NCI-H146 treated with DMSO at 0.1 percent for 48 hours (cell line): ENCODE data around the gene RFTN2.
"Not testable (repeated sequence)": the region's sequence is repeated elsewhere in the genome, so short reads cannot be mapped to it uniquely, and the experiment has no call there.

ENCODE experiments used
- DNase-seq: peaks from one replicate; lab custom pipeline; 2025; ENCODE audit not compliant: unreplicated experiment; lab: John Stamatoyannopoulos, UW

The RFTN2 gene

GRCh38 chr2:197675711-197676188 is 363 bp upstream of the RFTN2 start:
- no peak for DNase-seq

GRCh38 chr2:197674591-197674990 is 796 bp downstream of the RFTN2 start:
- DNase-seq, result no peak

- DNase-seq, result no peak
Measured at GRCh38 chr2:197674060-197674459, 1.3 kb downstream of the RFTN2 start.

- DNase-seq, result no peak
Measured at GRCh38 chr2:197673606-197674005, 1.8 kb downstream of the RFTN2 start.

- no peak for DNase-seq
Measured at GRCh38 chr2:197673106-197673505, 2.3 kb downstream of the RFTN2 start.

GRCh38 chr2:197672371-197672893 is 3.0 kb downstream of the RFTN2 start:
- no peak for DNase-seq

GRCh38 chr2:197669077-197669476 is 6.3 kb downstream of the RFTN2 start:
- no peak for DNase-seq

GRCh38 chr2:197668296-197668695 is 7.1 kb downstream of the RFTN2 start:
- DNase-seq, result no peak

GRCh38 chr2:197666277-197666676 is 9.1 kb downstream of the RFTN2 start:
- no peak for DNase-seq

GRCh38 chr2:197661626-197662025 is 13.8 kb downstream of the RFTN2 start:
- DNase-seq, result no peak

GRCh38 chr2:197657562-197657961 is 17.8 kb downstream of the RFTN2 start:
- no peak for DNase-seq

GRCh38 chr2:197647961-197648690 is 27.3 kb downstream of the RFTN2 start:
- DNase-seq, result no peak

GRCh38 chr2:197641666-197642065 is 33.7 kb downstream of the RFTN2 start:
- no peak for DNase-seq

GRCh38 chr2:197640571-197641122 is 34.7 kb downstream of the RFTN2 start:
- DNase-seq, result not testable (repeated sequence)

GRCh38 chr2:197633109-197633657 is 42.2 kb downstream of the RFTN2 start:
- no peak for DNase-seq

- DNase-seq, result no peak
Measured at GRCh38 chr2:197628043-197628500, 47.3 kb downstream of the RFTN2 start.

- DNase-seq, result no peak
Measured at GRCh38 chr2:197626965-197627625, 48.3 kb downstream of the RFTN2 start.

GRCh38 chr2:197620133-197620532 is 55.3 kb downstream of the RFTN2 start:
- DNase-seq, result no peak

- no peak for DNase-seq
Measured at GRCh38 chr2:197615016-197615652, 60.3 kb downstream of the RFTN2 start.

- no peak for DNase-seq
Measured at GRCh38 chr2:197614532-197614931, 60.9 kb downstream of the RFTN2 start.

- peak; percentile 51 for DNase-seq
Measured at GRCh38 chr2:197613509-197613987, 61.8 kb downstream of the RFTN2 start.
